ENCODE measurements around the gene CD46.
"Not testable (repeated sequence)": the region's sequence is repeated elsewhere in the genome, so short reads cannot be mapped to it uniquely, and the experiment has no call there.

CD46 gene

DNA sequence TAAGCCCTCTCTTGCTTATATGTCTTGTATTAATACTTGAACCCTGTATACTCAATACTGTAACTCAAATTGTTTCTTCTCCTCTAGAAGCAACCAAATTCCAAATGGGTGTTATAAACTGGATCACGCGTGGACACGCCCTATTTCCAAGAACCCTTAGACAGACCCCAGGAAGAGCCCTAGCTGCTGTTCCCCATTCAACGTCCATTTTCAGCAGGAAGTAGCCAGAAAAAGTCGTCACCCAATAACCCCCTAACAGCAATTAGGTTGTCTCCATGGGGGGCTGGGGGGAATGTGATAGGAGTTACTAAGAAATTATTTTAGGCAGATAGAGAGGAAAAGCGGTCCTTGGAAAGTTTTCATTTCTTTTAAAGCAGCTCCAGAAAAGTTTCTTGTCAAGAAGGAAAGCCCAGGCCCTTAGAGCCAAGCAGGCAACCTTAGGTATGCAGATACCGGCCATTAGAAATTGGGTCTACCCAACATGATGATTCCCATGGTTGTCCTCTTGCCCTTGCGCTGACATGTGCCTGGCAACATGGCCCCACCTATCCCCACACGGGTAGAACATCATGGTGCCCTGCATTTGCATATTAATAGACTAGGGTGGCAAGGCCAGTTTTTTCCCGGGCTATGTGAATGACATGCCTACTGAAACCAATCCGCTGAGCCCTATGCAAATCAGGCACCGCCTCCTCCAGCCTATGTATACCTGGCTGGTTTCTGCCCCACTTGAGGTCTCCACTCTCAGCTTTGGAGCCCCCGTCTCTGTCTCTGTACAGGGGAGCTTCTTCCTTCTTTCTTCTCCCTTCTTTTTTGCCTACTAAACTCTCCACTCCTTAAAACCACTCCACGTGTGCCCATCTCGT, 4.0 kb upstream of the CD46 start:
- no peak overlapping the region for H2AK5ac ChIP-seq (ENCODE audit: low read length)
- H3K14ac ChIP-seq (ENCODE audit: low read length): no peak overlapping the region
- peaks cover 10% of the 10 kb centered on the region for H3K79me2 ChIP-seq (ENCODE audit: control insufficient read depth, insufficient read depth, low read length, poor library complexity)
- H3K27me3 ChIP-seq (ENCODE audit: insufficient read depth, low read length): no peaks in the 10 kb centered on the region
- H3K4me2 ChIP-seq (ENCODE audit: low read length): peak overlapping the region; percentile 11
- H3K9me3 ChIP-seq (ENCODE audit: insufficient read depth, low read depth, low read length): no peaks in the 10 kb centered on the region
- no peak overlapping the region for H3K23ac ChIP-seq (ENCODE audit: low read length)
- no peak overlapping the region for H2BK120ac ChIP-seq (ENCODE audit: insufficient read depth, low read length, poor library complexity)
- no peak overlapping the region for H3K27ac ChIP-seq (ENCODE audit: low read depth, low read length)
- no peak overlapping the region for H3K9ac ChIP-seq (ENCODE audit: low read length)
- no peak overlapping the region for H4K12ac ChIP-seq (ENCODE audit: low read depth, low read length)
- no CpG with 5 or more reads among the region's 15 CpGs for WGBS (ENCODE audit: extremely low coverage, insufficient coverage, insufficient read length)
- no peaks in the 10 kb centered on the region for H3K36me3 ChIP-seq (ENCODE audit: control insufficient read depth in 1 of 2, insufficient read depth in 2 of 2, low read length in 2 of 2)
- no peak overlapping the region for H4K8ac ChIP-seq (ENCODE audit: low read depth, low read length)
- no peak for DNase-seq
- peaks cover 0 to 3% of the 10 kb centered on the region in 2 experiments for H3K4me1 ChIP-seq (ENCODE audit: control insufficient read depth in 1 of 2, insufficient read depth in 2 of 2, low read length in 2 of 2)
- peaks cover 14% of the 10 kb centered on the region for H3K79me1 ChIP-seq (ENCODE audit: low read length)
- H4K91ac ChIP-seq (ENCODE audit: low read depth, low read length): no peak overlapping the region
- no peak overlapping the region for H3K4ac ChIP-seq (ENCODE audit: low read depth, low read length)
- H3K18ac ChIP-seq (ENCODE audit: low read length): no peak overlapping the region
- no peak overlapping the region for H3K4me3 ChIP-seq (ENCODE audit: low read depth, low read length)
- peak overlapping the region; percentile 42 for H2BK12ac ChIP-seq (ENCODE audit: low read length)
- no peak overlapping the region for H2AFZ ChIP-seq (ENCODE audit: insufficient read depth, low read length, poor library complexity)
- no peak overlapping the region for H2BK5ac ChIP-seq (ENCODE audit: low read depth, low read length, poor library complexity)

DNA sequence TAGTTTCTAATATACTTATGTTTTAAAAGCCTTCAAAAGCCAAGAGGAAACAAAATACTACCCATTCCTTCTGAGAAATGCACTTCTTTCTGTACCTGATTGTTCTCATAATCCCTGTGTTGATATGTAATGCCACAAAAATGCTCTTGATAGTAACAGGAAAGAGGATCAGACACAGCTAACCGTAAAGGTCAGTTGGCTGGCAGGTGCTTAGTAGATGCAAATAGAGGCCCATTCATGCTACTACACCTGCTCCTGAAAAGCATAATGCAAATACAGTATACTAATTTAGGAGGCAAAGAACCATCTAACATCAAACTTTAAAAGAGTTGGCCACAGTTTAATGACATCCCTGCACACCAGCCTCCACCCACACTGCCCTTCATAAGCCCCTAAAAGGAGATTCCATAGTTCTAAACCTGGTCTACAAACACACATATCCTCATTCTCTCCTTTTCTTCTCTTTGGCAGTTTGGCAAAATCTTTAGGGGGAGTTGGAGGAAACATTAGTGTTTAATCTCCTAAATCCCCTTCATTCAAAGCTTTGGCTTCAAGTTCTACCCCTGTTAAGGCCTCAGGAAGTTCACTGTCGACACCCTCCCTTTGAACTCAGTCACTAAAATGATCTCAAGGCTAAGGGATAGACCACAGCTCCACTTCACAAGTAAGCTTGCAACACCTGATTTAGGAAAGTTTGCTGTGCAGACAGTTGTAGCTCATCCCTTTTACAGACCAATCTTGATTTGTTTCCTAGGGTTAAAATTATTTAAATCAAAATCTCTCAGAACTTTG, 2.9 kb upstream of the CD46 start:
- Histone ChIP-seq H3K4me2 (ENCODE audit: low read length) (no peak overlapping the region), H2AFZ (ENCODE audit: insufficient read depth, low read length, poor library complexity) (no peak overlapping the region), H3K4me3 (ENCODE audit: low read depth, low read length) (no peak overlapping the region), H2BK12ac (ENCODE audit: low read length) (no peak overlapping the region), H3K23ac (ENCODE audit: low read length) (no peak overlapping the region), H2BK5ac (ENCODE audit: low read depth, low read length, poor library complexity) (no peak overlapping the region), H3K27ac (ENCODE audit: low read depth, low read length) (no peak overlapping the region), H3K79me1 (ENCODE audit: low read length) (peaks cover 14% of the 10 kb centered on the region), H3K36me3 (ENCODE audit: control insufficient read depth in 1 of 2, insufficient read depth in 2 of 2, low read length in 2 of 2) (no peaks in the 10 kb centered on the region), H3K18ac (ENCODE audit: low read length) (no peak overlapping the region), H4K12ac (ENCODE audit: low read depth, low read length) (no peak overlapping the region), H2BK120ac (ENCODE audit: insufficient read depth, low read length, poor library complexity) (no peak overlapping the region), H4K8ac (ENCODE audit: low read depth, low read length) (no peak overlapping the region), H3K9ac (ENCODE audit: low read length) (no peak overlapping the region), H3K9me3 (ENCODE audit: insufficient read depth, low read depth, low read length) (no peaks in the 10 kb centered on the region), H3K79me2 (ENCODE audit: control insufficient read depth, insufficient read depth, low read length, poor library complexity) (peaks cover 14% of the 10 kb centered on the region), H3K4me1 (ENCODE audit: control insufficient read depth in 1 of 2, insufficient read depth in 2 of 2, low read length in 2 of 2) (peaks cover 3 to 6% of the 10 kb centered on the region in 2 experiments), H3K14ac (ENCODE audit: low read length) (no peak overlapping the region), H4K91ac (ENCODE audit: low read depth, low read length) (no peak overlapping the region), H3K27me3 (ENCODE audit: insufficient read depth, low read length) (no peaks in the 10 kb centered on the region), H2AK5ac (ENCODE audit: low read length) (no peak overlapping the region), H3K4ac (ENCODE audit: low read depth, low read length) (no peak overlapping the region)
- no CpG with 5 or more reads among the region's 2 CpGs for WGBS (ENCODE audit: extremely low coverage, insufficient coverage, insufficient read length)
- peak in 1 of 2 donors; percentile 62 for DNase-seq

- Histone ChIP-seq H3K79me1 (ENCODE audit: low read length) (peaks cover 14% of the 10 kb centered on the region), H4K91ac (ENCODE audit: low read depth, low read length) (no peak overlapping the region), H3K23ac (ENCODE audit: low read length) (no peak overlapping the region), H3K9ac (ENCODE audit: low read length) (no peak overlapping the region), H2BK120ac (ENCODE audit: insufficient read depth, low read length, poor library complexity) (no peak overlapping the region), H2BK12ac (ENCODE audit: low read length) (no peak overlapping the region), H2BK5ac (ENCODE audit: low read depth, low read length, poor library complexity) (no peak overlapping the region), H4K8ac (ENCODE audit: low read depth, low read length) (no peak overlapping the region), H4K12ac (ENCODE audit: low read depth, low read length) (no peak overlapping the region), H3K4ac (ENCODE audit: low read depth, low read length) (no peak overlapping the region), H3K9me3 (ENCODE audit: insufficient read depth, low read depth, low read length) (no peaks in the 10 kb centered on the region), H2AFZ (ENCODE audit: insufficient read depth, low read length, poor library complexity) (no peak overlapping the region), H3K4me3 (ENCODE audit: low read depth, low read length) (no peak overlapping the region), H3K4me2 (ENCODE audit: low read length) (peak overlapping the region; percentile 50), H3K18ac (ENCODE audit: low read length) (no peak overlapping the region), H3K14ac (ENCODE audit: low read length) (no peak overlapping the region), H3K79me2 (ENCODE audit: control insufficient read depth, insufficient read depth, low read length, poor library complexity) (peaks cover 17% of the 10 kb centered on the region), H2AK5ac (ENCODE audit: low read length) (no peak overlapping the region), H3K36me3 (ENCODE audit: control insufficient read depth in 1 of 2, insufficient read depth in 2 of 2, low read length in 2 of 2) (no peaks in the 10 kb centered on the region), H3K4me1 (ENCODE audit: control insufficient read depth in 1 of 2, insufficient read depth in 2 of 2, low read length in 2 of 2) (peaks cover 3 to 14% of the 10 kb centered on the region in 2 experiments), H3K27ac (ENCODE audit: low read depth, low read length) (no peak overlapping the region), H3K27me3 (ENCODE audit: insufficient read depth, low read length) (no peaks in the 10 kb centered on the region)
- WGBS (ENCODE audit: extremely low coverage, insufficient coverage, insufficient read length): 100% methylated on average over 1 of the region's 5 CpGs
- peak in 1 of 2 donors; percentile 67 for DNase-seq
Observed at GRCh38 chr1:207750631-207751305, 1.1 kb upstream of the CD46 start.

- Histone ChIP-seq H4K12ac (ENCODE audit: low read depth, low read length) (peak overlapping the region; percentile 74), H3K4ac (ENCODE audit: low read depth, low read length) (peak overlapping the region; percentile 47), H3K4me1 (ENCODE audit: control insufficient read depth in 1 of 2, insufficient read depth in 2 of 2, low read length in 2 of 2) (peaks cover 3 to 14% of the 10 kb centered on the region in 2 experiments), H4K8ac (ENCODE audit: low read depth, low read length) (peak overlapping the region; percentile 83), H2BK120ac (ENCODE audit: insufficient read depth, low read length, poor library complexity) (peak overlapping the region; percentile 54), H2AFZ (ENCODE audit: insufficient read depth, low read length, poor library complexity) (peak overlapping the region; percentile 3), H4K91ac (ENCODE audit: low read depth, low read length) (peak overlapping the region; percentile 84), H3K27ac (ENCODE audit: low read depth, low read length) (peak overlapping the region; percentile 71), H3K79me2 (ENCODE audit: control insufficient read depth, insufficient read depth, low read length, poor library complexity) (peaks cover 17% of the 10 kb centered on the region), H3K4me2 (ENCODE audit: low read length) (peak overlapping the region; percentile 50), H2BK5ac (ENCODE audit: low read depth, low read length, poor library complexity) (peak overlapping the region; percentile 74), H3K79me1 (ENCODE audit: low read length) (peaks cover 14% of the 10 kb centered on the region)
- not testable (repeated sequence) for H3K18ac ChIP-seq (ENCODE audit: low read length); H3K36me3 ChIP-seq (ENCODE audit: control insufficient read depth in 1 of 2, insufficient read depth in 2 of 2, low read length in 2 of 2); H3K27me3 ChIP-seq (ENCODE audit: insufficient read depth, low read length); H3K9me3 ChIP-seq (ENCODE audit: insufficient read depth, low read depth, low read length); H2BK12ac ChIP-seq (ENCODE audit: low read length); H3K23ac ChIP-seq (ENCODE audit: low read length); H2AK5ac ChIP-seq (ENCODE audit: low read length); DNase-seq; H3K4me3 ChIP-seq (ENCODE audit: low read depth, low read length); H3K14ac ChIP-seq (ENCODE audit: low read length); H3K9ac ChIP-seq (ENCODE audit: low read length)
- no CpG with 5 or more reads among the region's 7 CpGs for WGBS (ENCODE audit: extremely low coverage, insufficient coverage, insufficient read length)
Observed at GRCh38 chr1:207751463-207751789, 428 bp upstream of the CD46 start.
